Mammary epithelial cell (primary cell): Measurements from ENCODE around the gene NDUFA12.

Source experiments
- CTCF ChIP-seq, 2 donors: IDR thresholded peaks in 1 of 2; conservative IDR thresholded peaks in 1 of 2; 2 replicates each; pipeline ENCODE4 v1.5.1; 2011 to 2012; ENCODE audit warnings: inconsistent platforms in 2 of 2, low read length in 2 of 2, mild to moderate bottlenecking in 2 of 2, control low read depth in 1 of 2, low read depth in 1 of 2; ENCODE audit not compliant: insufficient read depth in 1 of 2; ENCODE audit errors: extremely low read depth in 1 of 2
- EZH2 ChIP-seq: IDR thresholded peaks from 2 replicates; pipeline ENCODE4 v1.6.1; 2012; ENCODE audit warnings: low read length, inconsistent platforms, borderline replicate concordance

GRCh38 chr12:94997061-94997460, 6.4 kb downstream of the NDUFA12 start:
- TF ChIP-seq CTCF (conservative IDR thresholded peaks at IDR 0.05 in 1 of 2, IDR thresholded peaks at IDR 0.05 in 1 of 2; ENCODE audit: extremely low read depth in 1 of 2, insufficient read depth in 1 of 2, low read depth in 1 of 2, low read length in 2 of 2), result no peak
- TF ChIP-seq EZH2, result no peak
